LNCaP clone FGC (cell line): Measurements from ENCODE around the gene PSMB3.

Experiments
- DNase-seq: peaks from one replicate; pipeline ENCODE4 v3.0.0-alpha.2; 2011; ENCODE audit warnings: low read depth
- H3K4me3 ChIP-seq: 2 replicates; pipeline ENCODE4 v1.5.1; 2011; ENCODE audit warnings: mild to moderate bottlenecking, low read depth, low read length, control low read depth
- TF ChIP-seq, protein P1 (sequence below): IDR thresholded peaks from 2 replicates; pipeline ENCODE4 v1.5.1; 2012; ENCODE audit warnings: mild to moderate bottlenecking; ENCODE audit not compliant: control insufficient read depth, insufficient read depth; ENCODE audit errors: extremely low read depth

The PSMB3 gene

DNA sequence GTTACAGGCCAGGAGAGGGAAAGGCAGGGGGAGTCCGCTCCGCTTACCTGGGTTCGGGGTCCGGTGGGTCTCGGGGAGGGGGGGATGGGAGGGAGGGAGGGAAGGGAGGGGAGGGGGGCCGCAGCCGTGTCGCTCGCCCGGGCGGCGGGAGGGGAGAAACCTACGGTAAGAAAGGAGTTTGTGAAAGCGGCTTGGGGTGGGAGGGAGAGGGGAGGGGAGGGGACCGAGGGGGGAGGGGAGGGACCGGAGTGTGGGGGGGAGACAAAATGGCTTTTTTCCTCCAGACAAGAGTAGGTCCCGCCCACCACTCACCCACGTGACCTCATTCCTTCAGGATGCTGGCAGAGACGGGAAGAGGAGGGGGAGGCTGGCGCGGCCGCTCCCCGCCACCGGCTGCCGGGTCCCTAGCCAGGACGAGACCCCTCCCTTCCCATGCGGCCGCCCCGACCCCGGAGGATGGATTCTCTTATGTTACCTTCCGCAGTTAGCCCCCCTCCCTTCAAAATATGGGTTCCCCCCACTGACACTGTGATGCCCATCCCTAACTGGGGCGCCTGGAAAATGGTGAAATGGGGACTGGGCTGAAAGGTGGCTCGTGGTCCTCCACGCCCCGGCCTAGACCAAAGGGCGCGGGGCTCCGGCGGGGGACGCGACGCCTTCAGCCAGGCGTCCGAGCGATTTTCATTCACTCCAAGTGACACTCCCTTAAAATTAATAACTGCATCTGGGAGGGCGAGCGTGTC, 4.2 kb upstream of the PSMB3 start, which contains the start of gene PCGF2:
TSS of gene PCGF2 (minus strand) at position 188 of the 743 bp plus-strand sequence. CDS start 7,934 bp downstream, outside the sequence.
- DNase-seq, result peak; percentile 74
- H3K4me3 ChIP-seq, result peak within 1 kb of the TSS; percentile 99
- TF ChIP-seq, protein P1, sequence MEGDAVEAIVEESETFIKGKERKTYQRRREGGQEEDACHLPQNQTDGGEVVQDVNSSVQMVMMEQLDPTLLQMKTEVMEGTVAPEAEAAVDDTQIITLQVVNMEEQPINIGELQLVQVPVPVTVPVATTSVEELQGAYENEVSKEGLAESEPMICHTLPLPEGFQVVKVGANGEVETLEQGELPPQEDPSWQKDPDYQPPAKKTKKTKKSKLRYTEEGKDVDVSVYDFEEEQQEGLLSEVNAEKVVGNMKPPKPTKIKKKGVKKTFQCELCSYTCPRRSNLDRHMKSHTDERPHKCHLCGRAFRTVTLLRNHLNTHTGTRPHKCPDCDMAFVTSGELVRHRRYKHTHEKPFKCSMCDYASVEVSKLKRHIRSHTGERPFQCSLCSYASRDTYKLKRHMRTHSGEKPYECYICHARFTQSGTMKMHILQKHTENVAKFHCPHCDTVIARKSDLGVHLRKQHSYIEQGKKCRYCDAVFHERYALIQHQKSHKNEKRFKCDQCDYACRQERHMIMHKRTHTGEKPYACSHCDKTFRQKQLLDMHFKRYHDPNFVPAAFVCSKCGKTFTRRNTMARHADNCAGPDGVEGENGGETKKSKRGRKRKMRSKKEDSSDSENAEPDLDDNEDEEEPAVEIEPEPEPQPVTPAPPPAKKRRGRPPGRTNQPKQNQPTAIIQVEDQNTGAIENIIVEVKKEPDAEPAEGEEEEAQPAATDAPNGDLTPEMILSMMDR, result no peak

DNA sequence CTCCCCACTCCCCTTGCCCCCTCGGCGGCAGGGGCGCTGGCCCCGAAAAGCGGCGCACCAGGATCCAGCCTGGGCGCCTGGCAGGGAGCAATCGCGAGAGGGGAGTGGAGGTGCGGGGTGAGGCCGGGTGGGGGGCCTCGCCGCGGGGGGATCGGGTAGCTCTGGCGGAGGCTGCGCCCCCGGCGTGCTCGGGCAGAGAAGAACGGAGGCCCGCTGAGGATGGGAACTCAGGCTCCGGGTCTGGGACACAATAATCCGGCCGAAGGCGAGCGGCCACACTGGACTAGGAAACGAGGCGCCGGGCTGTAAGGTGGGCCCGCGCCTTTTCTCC, 3.7 kb upstream of the PSMB3 start:
- TF ChIP-seq, protein P1, result no peak
- peak overlapping the region; percentile 99 for H3K4me3 ChIP-seq
- DNase-seq, result no peak

DNA sequence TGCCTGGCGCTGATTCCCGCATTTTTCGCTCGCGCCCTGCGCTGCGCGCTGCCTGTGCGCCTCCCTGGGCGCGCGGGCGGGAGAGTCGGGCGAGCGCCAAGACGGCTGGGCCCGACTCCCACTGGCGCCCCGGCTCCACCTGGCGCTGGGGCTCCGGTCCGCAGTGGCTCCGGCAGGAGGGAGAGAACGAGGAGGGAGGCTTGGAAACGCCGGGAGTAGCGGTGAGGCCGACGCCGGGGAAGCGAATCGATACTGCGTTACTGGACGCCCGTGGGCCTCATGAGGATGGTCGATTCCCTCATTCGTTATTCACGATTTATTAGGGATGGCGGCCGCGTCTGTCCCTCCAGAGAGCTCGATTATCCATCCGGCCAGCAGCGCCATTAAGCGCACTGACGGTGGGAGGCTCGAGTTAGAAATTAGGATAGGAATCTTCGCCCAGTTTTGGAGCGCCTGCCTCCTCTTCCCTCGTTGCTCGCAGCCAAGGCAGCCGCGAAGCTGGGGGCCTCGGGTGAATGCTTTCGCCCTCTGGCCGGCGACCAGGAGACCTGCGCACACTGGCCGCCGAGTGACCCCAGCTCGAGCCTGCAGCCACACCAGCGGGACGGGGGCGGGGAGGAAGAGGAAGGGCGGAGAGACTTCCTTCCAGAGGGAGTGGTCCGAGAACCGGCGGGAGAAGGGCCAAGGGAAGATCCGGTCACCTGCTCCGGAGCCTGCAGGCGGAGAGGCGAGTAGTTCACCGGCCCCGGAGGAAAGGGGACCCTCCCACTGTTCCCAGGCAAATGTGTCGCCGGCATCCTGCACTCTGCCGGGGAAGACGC, 3.1 kb upstream of the PSMB3 start:
- peak; percentile 63 for DNase-seq
- TF ChIP-seq, protein P1, result peak; percentile 31; the same call in 1 of the 2 replicates
- H3K4me3 ChIP-seq, result peak overlapping the region; percentile 99

DNA sequence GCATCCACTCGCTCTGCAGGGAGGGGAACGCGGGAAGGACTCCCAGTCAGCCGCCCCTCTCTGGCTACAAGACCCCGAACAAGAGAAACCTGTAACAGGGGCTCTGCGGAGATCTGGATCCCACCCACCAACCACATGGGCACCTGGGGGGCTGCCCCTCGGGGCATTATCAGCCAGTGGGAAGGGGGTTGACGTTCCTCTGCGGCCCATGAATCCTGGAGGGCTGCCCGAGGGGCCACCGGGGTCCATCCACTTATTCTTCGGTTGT, 2.6 kb upstream of the PSMB3 start:
- peak overlapping the region; percentile 99 for H3K4me3 ChIP-seq
- no peak for DNase-seq

DNA sequence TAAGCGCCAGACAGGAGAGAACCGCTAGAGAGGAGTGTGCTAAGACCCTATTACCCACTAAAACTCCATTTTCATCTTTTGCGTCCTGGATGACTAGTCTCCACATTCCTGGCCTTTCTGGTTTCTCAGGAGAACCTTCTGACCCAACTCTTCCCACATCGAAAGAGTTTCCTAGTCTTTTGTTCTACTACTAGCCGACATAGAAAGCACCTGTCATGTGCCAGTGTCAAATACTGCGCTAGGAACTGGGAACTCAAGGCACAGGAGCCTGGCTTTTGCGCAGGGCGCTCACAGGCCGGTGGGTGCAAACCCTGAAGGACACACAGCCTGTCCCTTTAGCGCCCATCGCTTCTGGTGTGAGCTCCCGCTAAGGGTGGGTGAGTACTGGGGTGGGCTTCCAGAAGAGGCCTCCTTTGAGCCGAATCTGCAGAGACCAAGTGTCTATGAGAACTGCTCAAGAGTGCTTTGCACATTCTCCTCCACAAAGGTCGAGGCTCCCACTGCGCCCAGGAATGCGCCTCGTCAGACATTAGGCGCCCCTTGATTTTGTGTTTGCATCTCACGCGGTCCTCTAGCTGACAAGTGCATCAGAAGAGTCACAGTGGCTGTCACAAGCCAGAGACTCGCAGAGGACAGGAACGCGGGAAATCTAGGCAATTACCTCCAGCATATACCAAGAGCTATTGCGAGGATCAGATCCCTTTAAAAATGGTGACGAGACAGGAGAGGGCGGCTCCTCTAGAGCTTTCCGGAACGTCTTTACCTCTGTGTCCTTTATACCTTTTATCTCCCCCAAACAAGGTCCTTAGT, 2.0 kb upstream of the PSMB3 start:
- peak overlapping the region; percentile 99 for H3K4me3 ChIP-seq
- TF ChIP-seq, protein P1, result no peak
- no peak for DNase-seq

More for the DNA sequence above, 2.6 kb upstream of the PSMB3 start:
- TF ChIP-seq, protein P1, result no peak

DNA sequence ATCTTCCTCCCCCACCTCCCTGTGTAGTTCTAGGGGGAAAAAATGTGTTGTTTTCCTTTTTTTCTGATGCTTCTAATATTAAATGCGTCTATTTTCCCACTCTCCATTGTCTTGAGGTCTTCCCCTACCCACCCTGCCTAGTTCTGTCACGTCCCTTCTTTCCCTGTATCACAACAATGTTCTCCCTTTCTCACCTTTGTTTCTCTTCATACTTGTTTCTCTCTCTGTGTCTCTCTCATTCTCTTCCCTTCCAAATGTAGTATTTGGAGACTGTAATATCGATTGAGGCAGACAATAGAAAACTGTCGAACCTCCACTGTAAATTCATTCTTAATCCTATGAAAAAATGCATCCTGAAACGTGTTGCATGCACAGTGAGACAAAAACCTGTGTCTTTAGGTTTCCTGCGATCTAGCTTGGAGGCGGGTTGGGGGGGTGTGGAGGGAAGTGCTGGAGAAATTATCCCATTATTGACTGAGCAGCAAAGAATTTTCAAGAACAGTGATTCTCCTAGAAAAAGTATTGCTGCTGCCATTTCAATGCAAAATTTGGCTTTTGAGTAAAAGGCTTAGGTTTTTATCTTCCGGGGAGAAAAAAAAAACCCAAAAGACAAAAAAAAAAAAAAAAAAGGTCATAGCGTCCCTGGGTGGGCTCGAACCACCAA, 1.3 kb upstream of the PSMB3 start:
- peak overlapping the region; percentile 99 for H3K4me3 ChIP-seq
- TF ChIP-seq, protein P1, result no peak
- DNase-seq, result no peak
